Urinary bladder (tissue), 2 donors: Measurements from ENCODE around the gene AGMO. TPM values are rescaled to one million over a fixed set of nuclear protein-coding genes. Genes with fewer than 3 reads are reported as not detected.

Source experiments
- polyA plus RNA-seq: library from polyadenylated mRNA; stranded (reverse); fragments of 200-250 nt; gene quantifications from one replicate; pipeline ENCODE4 v1.2.3, GENCODE V29; 2013
- total RNA-seq: library from RNA; depleted of rRNA; stranded (reverse); fragments of >200 nt; gene quantifications from one replicate; pipeline ENCODE4 v1.2.3, GENCODE V29; 2014
- donor health status: healthy.

The AGMO gene
- total and polyA plus RNA-seq, 2 donors, result 0.58 to 1.1 TPM

Other genes starting within 250 kb of the AGMO start
- 43.1 TPM for gene MEOX2, start 124.7 kb upstream of the AGMO start, total RNA-seq
- 5.6 TPM for gene MEOX2, start 124.7 kb upstream of the AGMO start, polyA plus RNA-seq